Breast epithelium (tissue), 3 donors: ENCODE results near the gene FGR.

Experiments
- CTCF ChIP-seq, 3 donors: fragments of 450-650 bp; IDR thresholded peaks; one replicate each; pipeline ENCODE4 v1.5.1; 2016 to 2017; ENCODE audit warnings: antibody characterized with exemption in 3 of 3, mild to moderate bottlenecking in 3 of 3, moderate library complexity in 3 of 3
- POLR2A ChIP-seq: fragments of 450-650 bp; IDR thresholded peaks from one replicate; pipeline ENCODE4 v1.6.1; 2016; ENCODE audit warnings: antibody characterized with exemption, mild to moderate bottlenecking, moderate library complexity

- no peak for TF ChIP-seq CTCF (IDR thresholded peaks at IDR 0.05)
- TF ChIP-seq POLR2A: no peak
Measured at GRCh38 chr1:27569088-27569460, 65.9 kb downstream of the FGR start.
